Hepatocyte (in vitro differentiated cells): ENCODE results near the gene HECW1.

ENCODE experiments used
- CTCF ChIP-seq: fragments of 200-600 bp; sonication (generic); IDR thresholded peaks from 2 replicates; pipeline ENCODE4 v1.5.1; 2016; ENCODE audit warnings: antibody characterized with exemption, mild to moderate bottlenecking; ENCODE audit not compliant: poor library complexity
- EZH2phosphoT487 ChIP-seq: fragments of 200-600 bp; sonication (generic); IDR thresholded peaks from one replicate; pipeline ENCODE4 v1.6.1; 2018; ENCODE audit warnings: antibody characterized with exemption, mild to moderate bottlenecking, low read depth, moderate library complexity; ENCODE audit not compliant: unreplicated experiment, severe bottlenecking

GRCh38 chr7:43372676-43373355 lies 260.4 kb downstream of the HECW1 start:
- TF ChIP-seq CTCF, result no peak
- no peak for TF ChIP-seq EZH2phosphoT487
